WI38 (cell line): ENCODE results near the gene TRAF2.

ENCODE experiments used
- H3K4me3 ChIP-seq: 2 replicates; pipeline ENCODE4 v1.5.1; 2011; ENCODE audit warnings: low read depth, mild to moderate bottlenecking, control low read depth, low read length
- CTCF ChIP-seq: IDR thresholded peaks from 2 replicates; pipeline ENCODE4 v1.5.1; 2012; ENCODE audit warnings: low read depth, mild to moderate bottlenecking, control low read depth, low read length

TRAF2 gene

GRCh38 chr9:136926749-136927148 lies 40.4 kb downstream of the TRAF2 start:
- no peak for TF ChIP-seq CTCF
- no peak overlapping the region for H3K4me3 ChIP-seq

GRCh38 chr9:136927343-136928271 lies 41.3 kb downstream of the TRAF2 start:
- no peak overlapping the region for H3K4me3 ChIP-seq
- TF ChIP-seq CTCF: no peak

- no peak overlapping the region for H3K4me3 ChIP-seq
- no peak for TF ChIP-seq CTCF
Measured at GRCh38 chr9:136928591-136928990, 42.3 kb downstream of the TRAF2 start.

- no peak for TF ChIP-seq CTCF
- no peak overlapping the region for H3K4me3 ChIP-seq
Measured at GRCh38 chr9:136930014-136930413, 43.7 kb downstream of the TRAF2 start.

GRCh38 chr9:136931611-136932130 lies 45.4 kb downstream of the TRAF2 start:
- no peak overlapping the region for H3K4me3 ChIP-seq
- no peak for TF ChIP-seq CTCF

GRCh38 chr9:136934277-136934676 lies 48.0 kb downstream of the TRAF2 start:
- no peak overlapping the region for H3K4me3 ChIP-seq
- no peak for TF ChIP-seq CTCF

- TF ChIP-seq CTCF: no peak
- H3K4me3 ChIP-seq: no peak overlapping the region
Measured at GRCh38 chr9:136935651-136936050, 49.3 kb downstream of the TRAF2 start.
